Stimulated activated CD4-positive, alpha-beta T cell treated with anti-CD3 and anti-CD28 coated beads, Interleukin-1b, Interleukin-23, amount 100 ng/mL, for 1 hour (primary cell): ENCODE data around the gene LHPP.

Experiments used
- DNase-seq, 2 donors: peaks; one replicate each; pipeline ENCODE4 v3.0.0-alpha.2; 2020; ENCODE audit warnings: low read depth in 2 of 2

The LHPP gene

DNA sequence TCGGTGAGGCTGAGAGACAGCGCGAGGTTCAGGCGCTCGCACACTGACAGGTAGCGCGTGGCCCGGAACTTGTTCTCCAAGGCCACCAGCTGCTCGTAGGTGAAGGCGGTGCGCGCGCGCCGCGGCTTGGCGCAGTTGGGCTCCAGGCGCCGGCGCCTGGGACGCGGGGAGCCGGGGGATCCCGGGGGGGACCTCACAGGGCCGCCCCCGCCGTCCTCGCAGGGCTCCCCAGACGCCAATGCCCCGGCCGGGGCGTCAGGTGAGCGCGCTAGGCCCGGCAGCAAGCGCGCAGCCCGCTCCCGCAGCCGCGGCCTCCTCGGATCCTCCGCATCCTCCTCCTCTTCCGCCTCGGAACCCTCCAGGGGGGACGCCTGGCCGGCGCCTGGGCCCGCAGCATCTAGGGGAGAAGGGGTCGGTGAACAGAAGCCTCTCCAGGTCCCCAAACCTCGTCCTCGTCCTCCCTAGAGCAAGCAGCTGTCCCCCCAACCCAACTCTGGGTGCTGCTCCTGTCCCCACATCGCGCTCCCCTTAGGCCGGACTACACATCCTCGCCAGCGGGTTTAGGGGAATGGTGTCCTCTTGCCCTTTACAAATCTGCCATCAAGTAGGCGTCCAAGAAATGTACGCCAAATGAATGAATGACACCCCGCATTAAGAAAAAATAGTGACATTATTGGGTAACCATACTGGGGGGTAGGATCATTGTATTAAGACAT is 13.7 kb upstream of the LHPP start:
- DNase-seq, result no peak

DNA sequence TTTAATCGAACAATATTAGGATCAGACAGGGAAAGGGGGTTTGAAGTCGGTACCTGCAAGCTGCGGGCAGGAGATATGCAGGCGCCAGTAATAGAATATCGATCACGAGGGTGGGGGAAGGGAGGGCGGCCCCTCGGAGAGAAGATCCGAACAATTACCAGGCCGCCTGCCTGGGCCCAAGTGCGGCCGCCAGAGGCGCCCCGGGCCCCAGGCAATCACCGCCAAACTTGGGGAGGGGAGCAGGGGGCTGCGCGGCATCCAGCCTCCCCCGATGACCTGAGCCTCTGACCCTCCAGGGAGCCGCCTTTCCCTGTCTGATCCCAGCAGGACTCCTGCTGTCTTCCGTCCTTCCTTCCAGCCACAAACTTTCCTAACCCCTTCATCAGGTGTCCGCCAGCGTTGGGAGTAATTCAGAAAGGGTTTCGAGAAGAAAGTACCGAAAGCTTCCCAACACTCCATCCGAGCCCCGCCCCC is 12.9 kb upstream of the LHPP start:
- DNase-seq, result no peak

DNA sequence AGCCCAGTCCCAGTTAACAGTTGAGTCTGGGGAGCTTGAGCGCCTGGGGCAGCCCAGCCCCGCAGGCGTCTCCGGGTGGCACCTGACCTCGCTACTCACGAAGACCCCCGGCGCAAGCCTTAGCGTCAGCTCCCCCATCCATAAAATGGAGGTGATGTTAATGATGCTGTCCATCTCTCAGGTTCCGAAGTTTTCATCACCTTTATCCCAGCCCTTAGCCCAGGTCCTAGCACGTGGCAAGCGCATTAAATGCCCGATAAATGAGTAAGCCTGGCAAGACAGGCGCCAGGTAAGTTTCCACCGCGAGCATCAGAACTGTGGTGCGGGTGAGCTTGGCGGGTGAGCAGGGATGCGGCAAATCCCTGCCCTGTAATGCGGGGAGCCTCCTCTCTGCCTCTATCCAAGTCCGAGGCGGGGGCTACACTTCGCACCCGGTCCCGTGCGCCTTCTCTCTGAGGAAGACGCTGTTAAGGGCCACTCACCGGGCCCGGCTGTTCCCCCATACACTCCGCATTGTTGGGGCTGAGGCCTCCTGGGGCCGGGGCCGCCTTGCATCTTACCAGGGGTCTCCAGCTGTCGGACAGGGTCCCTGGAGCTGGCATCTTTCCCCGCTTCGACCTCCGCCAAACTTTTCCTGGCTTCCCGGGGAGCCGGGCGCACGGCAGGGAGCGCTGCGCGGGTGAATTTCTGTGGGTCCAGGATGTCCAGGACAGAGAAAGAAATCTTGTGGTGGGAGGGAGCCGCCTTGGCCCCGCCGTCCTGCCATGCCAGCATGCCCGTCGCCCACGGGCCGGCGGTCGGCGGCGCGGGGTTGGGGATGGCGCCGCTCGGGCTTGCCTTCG is 12.2 kb upstream of the LHPP start:
- no peak for DNase-seq

DNA sequence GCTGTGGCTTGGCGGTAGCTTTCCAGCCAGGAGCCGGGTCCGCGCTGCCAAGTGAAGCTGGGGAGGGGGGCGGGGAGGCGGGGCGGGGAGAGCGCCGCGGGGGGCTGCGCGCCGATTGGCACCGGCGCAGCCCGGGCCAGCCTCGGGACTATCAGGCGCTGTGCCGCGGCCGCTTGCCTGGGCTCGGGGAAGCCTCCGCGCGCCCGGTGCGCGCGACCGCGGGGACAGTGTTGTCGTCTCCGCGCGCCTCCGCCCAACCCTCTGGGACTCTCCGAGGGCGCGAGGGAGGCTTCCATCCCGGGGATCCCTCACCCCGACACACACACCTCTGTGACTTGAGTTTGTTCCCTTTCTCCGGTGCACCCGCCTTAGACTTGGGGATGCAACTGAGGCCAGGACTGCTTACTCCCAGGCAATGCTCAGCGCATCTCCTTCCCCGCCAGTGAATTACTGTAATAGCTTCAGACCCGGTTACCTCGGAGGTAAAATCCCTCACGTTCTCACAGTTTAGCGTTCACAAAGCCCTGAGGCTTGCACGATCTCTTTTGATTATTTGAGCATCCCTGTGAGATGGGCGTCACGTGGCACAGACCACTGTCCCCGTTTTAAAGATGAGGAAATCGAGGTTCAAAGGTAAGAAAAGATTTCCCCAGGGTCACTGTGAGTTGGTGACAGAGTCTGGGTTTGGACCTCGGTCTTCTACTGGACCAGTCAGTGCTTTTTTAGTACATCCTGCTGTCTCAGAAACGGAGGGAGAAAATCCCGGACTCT is 11.4 kb upstream of the LHPP start, which contains the start of gene NKX1-2:
TSS of gene NKX1-2 (minus strand) at position 24 of the 771 bp plus-strand sequence. CDS start 92 bp downstream, outside the sequence.
- DNase-seq, result no peak

DNA sequence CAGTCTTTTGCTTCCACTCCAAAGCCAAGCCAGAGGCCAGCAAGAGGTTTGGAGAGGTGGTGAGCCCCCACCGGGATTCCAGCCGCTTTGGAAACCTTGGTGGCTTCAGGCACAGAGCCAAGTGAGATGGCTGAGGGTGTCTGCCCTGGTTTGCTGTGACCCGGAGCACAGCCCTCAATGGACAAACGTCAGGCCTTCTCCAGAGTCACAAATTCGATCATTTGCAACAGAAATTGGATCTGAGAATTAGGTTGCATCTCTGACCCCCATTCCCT is 10.9 kb upstream of the LHPP start:
- no peak for DNase-seq

DNA sequence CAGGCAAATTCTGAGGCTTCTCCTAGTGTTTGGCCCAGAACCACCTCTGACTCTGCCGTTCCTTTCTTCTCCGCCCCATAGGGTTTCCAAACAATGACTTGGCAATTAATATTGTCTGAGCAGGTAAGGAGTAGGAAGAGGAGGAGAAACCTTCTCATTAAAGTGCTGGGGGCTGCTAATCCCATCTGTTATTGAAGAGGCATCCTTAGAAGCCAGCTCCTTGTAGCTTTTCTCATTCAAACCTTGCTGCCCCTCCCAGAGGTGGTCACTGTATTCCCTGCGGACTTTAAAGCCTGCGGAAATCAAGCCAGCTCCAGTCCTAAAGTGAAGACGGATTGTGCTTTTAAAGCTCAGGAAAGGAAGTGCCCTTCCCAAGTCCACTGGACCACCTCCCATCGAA is 10.3 kb upstream of the LHPP start:
- no peak for DNase-seq

DNA sequence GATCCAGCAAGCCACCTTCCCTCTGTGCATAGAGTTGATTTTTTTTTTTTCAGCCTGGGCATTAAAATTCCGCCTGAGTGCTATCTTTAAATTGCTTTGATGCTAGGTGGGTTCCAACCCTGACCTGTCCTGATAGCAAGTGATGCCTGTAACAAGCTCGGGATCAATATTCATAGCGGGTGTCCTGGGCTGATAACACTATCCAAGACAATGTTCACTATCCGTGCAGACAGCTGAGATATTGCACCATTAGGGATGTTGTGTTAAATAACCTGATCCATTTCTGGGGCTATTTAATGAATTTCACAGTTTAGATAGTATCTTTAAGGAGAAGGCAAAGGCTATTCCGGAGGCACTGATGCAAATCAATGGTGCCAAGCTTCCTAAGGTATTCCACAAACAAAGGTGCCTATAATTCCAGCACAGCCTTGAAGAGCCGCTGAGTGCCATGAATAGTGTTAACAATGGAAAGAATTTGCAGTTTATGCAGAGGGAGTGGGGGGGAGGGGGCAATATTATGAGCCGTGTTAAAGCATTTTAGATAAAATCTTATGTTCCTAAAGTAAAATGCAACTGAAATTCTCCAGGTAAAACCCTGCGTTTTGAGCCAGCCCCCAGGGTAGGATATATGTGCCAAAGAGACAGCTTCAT is 7.5 kb upstream of the LHPP start:
- no peak for DNase-seq

DNA sequence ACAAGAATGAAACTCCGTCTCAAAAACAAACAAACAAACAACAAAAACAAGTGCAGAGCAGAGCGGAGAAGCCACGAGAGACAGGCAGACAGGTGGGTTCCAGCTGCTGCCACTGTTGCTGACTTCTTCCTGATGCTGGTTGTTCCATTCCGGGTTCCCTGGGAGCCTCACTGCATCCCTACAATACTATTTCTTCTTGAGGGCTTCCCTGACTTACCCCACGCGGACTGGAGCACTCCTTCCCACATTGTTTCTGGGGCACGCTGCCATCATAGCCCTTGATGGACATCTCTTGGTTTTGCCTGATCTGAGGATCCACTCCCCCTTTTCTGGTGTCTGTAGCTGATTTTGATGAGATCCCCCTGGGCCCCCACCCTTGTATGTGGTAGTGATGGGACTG is 6.2 kb upstream of the LHPP start:
- DNase-seq, result no peak

DNA sequence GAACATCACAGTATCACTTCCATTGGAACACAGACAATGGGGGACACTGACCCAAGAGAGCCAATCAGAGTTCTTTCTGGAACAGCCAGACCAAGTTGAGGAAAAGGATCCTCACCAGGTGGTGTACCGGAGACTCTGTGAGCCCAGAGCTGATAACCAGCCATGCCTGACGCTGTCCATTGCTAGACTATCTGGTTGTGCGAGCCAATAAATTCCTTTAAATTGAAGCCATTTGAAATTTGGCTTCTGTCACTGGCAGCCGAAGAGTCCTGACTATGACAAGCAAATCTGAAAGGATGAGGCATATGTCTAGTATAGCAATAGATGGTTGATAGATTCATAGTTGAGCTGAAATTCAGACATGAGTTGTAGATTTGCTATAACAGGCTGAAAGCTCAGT is 3.1 kb upstream of the LHPP start:
- DNase-seq, result no peak

DNA sequence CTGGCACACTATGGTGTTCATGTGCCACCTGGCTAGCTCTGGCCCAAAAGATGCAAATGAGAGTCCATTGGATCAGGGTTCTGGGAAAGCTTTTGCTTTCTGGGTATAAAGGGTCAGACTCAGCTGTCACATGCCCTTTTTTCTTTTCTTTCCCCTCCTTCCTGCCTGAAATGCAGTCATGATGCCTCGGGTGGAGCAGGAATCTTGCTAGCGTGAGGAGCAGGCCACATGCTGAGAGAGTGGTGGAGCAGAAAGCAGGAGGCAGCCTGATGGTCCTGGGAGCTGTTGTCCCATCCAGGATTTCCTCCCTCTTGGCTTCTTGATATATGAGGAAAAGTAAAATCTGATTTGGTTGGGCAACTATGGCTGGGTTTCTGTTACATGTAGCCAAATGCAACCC is 2.7 kb upstream of the LHPP start:
- no peak for DNase-seq

DNA sequence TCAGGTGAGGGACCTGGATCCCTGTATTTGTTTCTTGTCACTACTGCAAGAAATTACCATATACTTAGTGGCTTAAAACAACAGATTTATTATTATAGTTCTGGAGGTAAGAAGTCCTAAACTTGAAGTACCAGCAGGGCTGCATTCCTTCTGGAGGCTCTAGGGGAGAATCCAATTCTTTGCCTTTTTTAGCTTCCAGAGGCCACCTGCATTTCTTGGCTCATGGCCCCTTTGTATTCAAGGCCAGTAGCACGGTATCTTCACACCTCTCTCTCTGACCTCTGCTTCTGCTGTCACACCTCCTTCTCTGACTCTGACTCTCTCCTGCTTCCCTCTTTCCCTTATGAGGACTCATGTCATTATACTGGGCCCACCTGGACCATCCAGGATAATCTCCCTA is 2.2 kb upstream of the LHPP start:
- no peak for DNase-seq

DNA sequence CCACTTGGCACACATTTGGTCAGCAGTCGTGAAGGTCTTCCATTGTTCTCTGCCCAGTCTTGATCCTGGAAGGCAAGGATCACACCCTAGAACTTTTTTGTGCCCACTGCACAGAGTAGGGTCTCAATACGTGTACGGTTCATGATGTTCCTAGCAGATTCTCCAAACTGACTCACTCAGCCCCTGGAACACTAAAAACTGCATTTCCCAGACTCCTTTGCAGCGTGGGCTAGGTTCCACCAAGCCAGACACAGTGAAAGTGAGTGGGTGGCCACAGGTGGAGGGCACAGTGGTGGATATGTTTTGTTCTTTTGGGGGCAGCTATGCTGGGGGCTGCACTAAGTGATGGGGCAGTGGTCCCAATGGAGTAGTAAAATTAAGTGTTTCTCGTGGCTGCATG is 1.5 kb upstream of the LHPP start:
- no peak for DNase-seq

DNA sequence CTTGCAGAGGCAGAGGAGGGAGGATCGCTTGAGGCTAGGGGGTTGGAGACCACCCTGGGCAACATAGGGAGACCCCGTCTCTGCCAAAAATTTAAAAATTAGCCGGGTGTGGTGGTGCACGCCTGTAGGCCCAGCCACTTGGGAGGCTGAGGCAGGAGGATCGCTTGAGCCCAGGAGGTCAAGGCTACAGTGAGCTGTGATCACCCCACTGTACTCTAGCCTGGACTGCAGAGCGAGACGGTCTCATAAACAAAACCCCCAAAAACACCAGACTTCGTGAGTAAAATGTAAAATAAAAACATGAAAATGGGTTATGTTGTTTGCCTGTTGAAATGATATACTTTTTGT is 699 bp downstream of the LHPP start:
- no peak for DNase-seq

DNA sequence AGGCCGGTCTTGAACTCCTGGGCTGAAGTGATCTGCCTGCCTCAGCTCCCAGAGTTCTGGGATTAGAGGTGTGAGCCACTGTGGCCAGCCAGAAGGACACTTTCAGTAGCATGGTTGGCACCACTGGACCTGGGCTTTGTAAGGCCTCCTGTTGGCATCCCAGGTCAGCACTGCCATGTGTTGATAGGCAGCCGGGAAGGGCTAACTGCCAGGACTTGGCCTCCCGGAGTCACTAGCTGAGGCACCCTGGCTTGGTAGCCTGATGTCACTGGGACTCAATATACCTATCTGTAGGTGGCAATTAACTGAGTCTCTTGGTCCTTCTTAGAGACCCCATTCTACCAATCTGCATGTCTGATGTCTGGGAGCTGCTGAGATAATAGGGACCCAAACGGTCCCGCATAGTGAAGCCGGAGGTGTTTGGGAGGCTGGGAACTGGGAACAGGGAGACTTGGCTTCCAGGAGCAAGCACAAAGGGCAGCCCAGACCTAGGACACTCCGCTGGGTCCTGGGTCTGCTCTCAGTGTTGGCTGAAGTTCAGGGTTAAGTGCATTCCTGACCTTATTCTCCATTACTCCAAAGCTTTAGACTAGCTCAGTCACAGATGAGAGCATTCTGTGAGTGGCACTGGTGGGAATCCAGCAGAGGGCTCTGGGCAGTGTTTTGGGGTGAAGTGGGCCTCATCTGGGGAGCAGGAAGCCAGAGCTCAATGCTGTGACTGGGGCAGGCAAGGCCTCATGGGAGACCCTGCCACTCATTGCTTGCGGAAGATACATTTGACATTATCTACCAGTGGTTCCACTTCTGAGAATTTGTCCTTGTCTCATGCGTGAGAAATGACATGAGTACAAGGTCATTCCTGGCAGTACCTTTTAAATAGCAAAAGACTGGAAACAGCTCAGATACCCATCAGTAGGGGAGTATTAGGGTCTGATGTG is 2.7 kb downstream of the LHPP start:
- no peak for DNase-seq

DNA sequence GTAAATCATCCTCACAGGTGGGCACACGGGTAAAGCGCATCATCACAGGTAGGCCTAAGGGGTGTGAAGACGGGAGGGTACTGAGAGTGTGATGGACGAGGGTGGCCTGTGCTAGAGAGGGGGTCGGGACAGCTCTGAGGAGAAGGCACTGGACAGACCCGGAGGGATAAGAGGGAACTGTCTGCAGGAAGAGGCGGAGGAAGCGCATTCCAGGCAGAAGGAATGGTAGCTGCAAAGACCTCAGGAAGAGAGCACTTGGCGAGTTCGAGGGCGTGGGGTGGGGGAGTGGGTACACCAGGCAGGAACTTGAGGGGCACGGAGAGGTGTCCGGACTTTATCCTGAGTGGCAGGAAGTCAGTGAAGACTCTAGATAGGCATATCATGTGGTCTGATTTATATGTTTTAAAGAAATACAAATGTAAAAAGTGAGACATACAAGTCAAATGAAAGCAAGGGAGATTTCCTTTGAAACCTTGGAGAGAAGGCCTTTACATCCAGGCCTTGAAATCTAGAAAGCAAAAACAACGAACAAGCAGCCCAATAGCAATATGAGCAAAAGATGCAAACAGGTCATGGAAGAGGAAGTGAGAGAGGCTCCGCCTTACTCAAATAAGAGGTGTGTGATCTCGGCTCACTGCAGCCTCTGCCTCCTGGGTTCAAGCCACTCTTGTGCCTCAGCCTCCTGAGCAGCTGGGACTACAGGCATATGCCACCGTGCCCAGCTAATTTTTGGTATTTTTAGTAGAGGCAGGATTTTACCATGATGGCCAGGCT is 3.6 kb downstream of the LHPP start:
- DNase-seq, result no peak

DNA sequence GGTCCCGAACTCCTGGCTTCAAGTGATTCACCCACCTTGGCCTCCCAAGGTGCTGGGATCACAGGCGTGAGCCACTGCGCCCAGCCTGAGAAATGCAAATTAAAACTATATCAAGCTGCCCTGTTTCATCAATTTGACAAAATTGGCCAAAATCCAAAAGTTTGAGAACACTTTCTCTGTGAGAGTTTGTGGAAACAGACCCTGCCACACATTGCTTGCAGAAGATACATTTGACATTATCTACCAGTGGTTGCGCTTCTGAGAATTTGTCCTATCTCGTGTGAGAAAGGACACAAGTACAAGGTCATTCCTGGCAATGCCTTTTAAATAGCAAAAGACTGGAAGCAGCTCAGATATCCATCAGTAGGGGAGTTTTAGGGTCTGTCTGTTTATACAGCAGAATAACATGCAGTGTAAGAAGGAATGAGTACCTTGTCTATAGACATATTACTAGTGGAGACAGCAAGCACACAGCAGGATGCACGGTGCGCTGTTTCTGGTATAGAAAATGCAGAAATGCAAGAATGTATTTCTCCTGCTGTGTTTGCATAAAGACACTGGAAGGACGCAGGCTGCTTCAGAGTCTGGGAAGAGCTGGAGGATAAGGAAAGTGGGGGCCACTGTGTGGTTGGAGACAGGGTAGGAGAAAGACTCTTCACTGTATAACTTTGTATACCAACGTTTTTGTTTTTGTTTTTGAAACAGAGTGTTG is 4.3 kb downstream of the LHPP start:
- no peak for DNase-seq

DNA sequence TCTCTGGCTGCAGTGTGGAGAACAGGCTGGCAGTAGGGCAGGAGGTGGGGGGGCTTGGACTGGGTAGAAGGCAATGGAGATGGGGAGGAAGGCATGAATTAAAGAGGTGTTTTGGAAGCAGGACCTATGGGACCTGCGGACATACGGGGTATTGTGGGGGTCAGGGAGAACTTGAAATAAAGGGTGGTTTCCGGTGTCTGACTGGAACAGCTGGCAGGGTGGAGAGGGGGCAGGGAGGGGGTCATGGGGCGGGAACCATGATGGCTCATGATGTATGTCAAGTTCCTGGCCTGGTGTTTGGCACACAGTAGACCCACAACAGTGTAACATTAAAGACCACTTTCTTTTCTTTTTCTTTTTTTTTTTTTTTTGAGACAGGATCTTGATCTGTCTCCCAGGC is 5.5 kb downstream of the LHPP start:
- no peak for DNase-seq

DNA sequence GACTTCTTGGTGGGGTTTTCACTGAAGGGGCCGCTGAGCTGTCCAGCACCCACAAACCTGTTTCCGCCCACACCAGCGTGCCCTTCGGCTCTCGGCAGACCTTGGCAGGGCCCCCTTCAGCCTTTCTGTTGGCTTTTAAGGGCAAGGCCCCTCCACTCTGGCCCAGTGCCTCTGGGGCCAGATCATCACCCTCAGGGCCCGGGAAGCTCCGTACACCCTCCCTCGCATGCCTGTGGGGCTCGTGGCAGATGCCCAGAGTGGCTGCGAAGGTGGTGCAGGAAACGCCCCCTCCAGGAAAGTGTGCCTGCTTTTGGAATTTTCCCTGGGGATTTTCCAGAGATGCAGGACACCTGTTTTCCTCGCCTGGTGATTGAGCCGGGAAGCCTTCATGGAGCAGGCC is 7.0 kb downstream of the LHPP start:
- DNase-seq, result no peak

DNA sequence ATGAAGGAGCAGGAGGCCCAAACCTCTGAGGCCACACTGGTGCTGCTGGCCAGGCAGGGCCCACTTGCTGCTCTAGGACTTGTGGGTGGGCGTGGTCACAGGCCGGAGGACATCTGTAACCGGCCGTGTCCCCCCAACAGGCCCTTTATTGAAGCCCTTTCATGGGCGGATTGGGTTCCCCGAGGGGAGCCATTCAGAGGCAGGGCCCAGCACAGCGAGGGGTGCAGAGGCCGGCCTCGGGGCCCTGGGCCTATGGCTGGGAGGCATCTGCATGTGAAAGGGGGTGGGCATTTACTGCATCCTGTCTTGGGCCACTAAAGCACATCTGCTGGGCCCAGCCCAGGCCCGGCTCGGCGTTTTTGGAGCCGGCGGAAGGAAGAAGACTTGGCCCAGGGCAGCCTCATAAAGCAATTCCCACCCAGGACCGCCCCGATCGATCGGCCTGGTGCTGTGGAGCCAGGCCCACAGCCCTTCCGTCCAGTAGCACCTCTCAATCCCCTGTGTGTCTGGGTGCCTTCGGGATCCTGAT is 8.4 kb downstream of the LHPP start:
- no peak for DNase-seq
